SK-N-SH (cell line): ENCODE measurements around the gene ADCY9. TPM values are rescaled to one million over a fixed set of nuclear protein-coding genes. Genes with fewer than 3 reads are reported as not detected.

Experiments used
- CTCF ChIA-PET: fragments of 300-600, 350-600 bp; formaldehyde crosslinking; extraction: SDS; loops from one replicate; lab custom pipeline; 2021; lab: Yijun Ruan, JAX
- POLR2A ChIA-PET: fragments of 350-600 bp; sonication (Branson Sonifier 250); formaldehyde crosslinking; extraction: SDS; loops from one replicate; lab custom pipeline; 2020; ENCODE audit warnings: antibody characterized with exemption, inconsistent platforms; lab: Yijun Ruan, JAX
- DNase-seq: peaks from one replicate; pipeline ENCODE4 v3.0.0; 2012
- H2AFZ ChIP-seq: fragments of 200-600 bp; sonication (generic); 2 replicates; pipeline ENCODE4 v1.8.1; 2016; ENCODE audit warnings: antibody characterized with exemption, mild to moderate bottlenecking, low read depth
- H3F3A ChIP-seq: fragments of 200-600 bp; sonication (generic); replicated peaks from 2 replicates; pipeline ENCODE3; 2016; ENCODE audit warnings: antibody characterized with exemption, mild to moderate bottlenecking; ENCODE audit not compliant: insufficient read depth
- H3K27ac ChIP-seq, 2 experiments: fragments of 200-500 bp in 1 of 2; fragments of 200-600 bp in 1 of 2; sonication (Bioruptor generic) in 1 of 2; sonication (generic), shearing (Covaris generic) in 1 of 2; 2 replicates each; pipeline versions ENCODE4 v1.5.1 to v1.6.1; 2014 to 2016; ENCODE audit warnings: low read depth in 2 of 2, inconsistent platforms in 1 of 2, low read length in 1 of 2, mild to moderate bottlenecking in 1 of 2, mixed read lengths in 1 of 2
- H3K27me3 ChIP-seq: fragments of 200-600 bp; sonication (generic), shearing (Covaris generic); 2 replicates; pipeline ENCODE4 v1.6.1; 2016; ENCODE audit warnings: mixed run types; ENCODE audit not compliant: insufficient read depth
- H3K36me3 ChIP-seq, 2 experiments: fragments of 200-500 bp in 1 of 2; fragments of 200-600 bp in 1 of 2; sonication (Bioruptor generic) in 1 of 2; sonication (generic) in 1 of 2; replicated peaks in 1 of 2; 2 replicates each; pipeline versions ENCODE3 to v1.5.1; 2014 to 2016; ENCODE audit warnings: low read length in 1 of 2, mild to moderate bottlenecking in 1 of 2; ENCODE audit not compliant: insufficient read depth in 2 of 2, control insufficient read depth in 1 of 2
- H3K4me1 ChIP-seq, 2 experiments: fragments of 200-500 bp in 1 of 2; fragments of 200-600 bp in 1 of 2; sonication (Bioruptor generic) in 1 of 2; sonication (generic), shearing (Covaris generic) in 1 of 2; 2 replicates each; pipeline versions ENCODE4 v1.5.1 to v1.6.1; 2014 to 2016; ENCODE audit warnings: low read depth in 1 of 2, low read length in 1 of 2, mixed run types in 1 of 2; ENCODE audit not compliant: insufficient read depth in 2 of 2, control insufficient read depth in 1 of 2
- H3K4me2 ChIP-seq: fragments of 200-600 bp; sonication (generic), shearing (Covaris generic); 2 replicates; pipeline ENCODE4 v1.6.1; 2017; ENCODE audit warnings: mixed run types
- H3K4me3 ChIP-seq, 2 experiments: fragments of 200-500 bp in 1 of 2; fragments of 200-600 bp in 1 of 2; sonication (Bioruptor generic) in 1 of 2; sonication (generic), shearing (Covaris generic) in 1 of 2; 2 replicates each; pipeline versions ENCODE4 v1.5.1 to v1.8.1; 2014 to 2016; ENCODE audit warnings: low read depth in 2 of 2, inconsistent platforms in 1 of 2, low read length in 1 of 2, mild to moderate bottlenecking in 1 of 2, mixed read lengths in 1 of 2, moderate library complexity in 1 of 2
- H3K79me2 ChIP-seq: fragments of 200-600 bp; sonication (generic); 2 replicates; pipeline ENCODE4 v1.8.1; 2017; ENCODE audit warnings: mild to moderate bottlenecking; ENCODE audit not compliant: insufficient read depth
- H3K9ac ChIP-seq: fragments of 200-600 bp; sonication (generic); 2 replicates; pipeline ENCODE4 v1.6.1; 2017; ENCODE audit warnings: mixed run types
- H3K9me2 ChIP-seq: fragments of 200-600 bp; sonication (generic); 2 replicates; pipeline ENCODE4 v1.6.1; 2017; ENCODE audit warnings: mixed run types
- H3K9me3 ChIP-seq: fragments of 200-600 bp; sonication (generic); 2 replicates; pipeline ENCODE4 v1.6.1; 2017; ENCODE audit warnings: mixed run types, mild to moderate bottlenecking, moderate library complexity
- H4K20me1 ChIP-seq: fragments of 200-600 bp; sonication (generic); 2 replicates; pipeline ENCODE4 v1.6.1; 2017; ENCODE audit warnings: mild to moderate bottlenecking, mixed run types; ENCODE audit not compliant: insufficient read depth
- ELF1 ChIP-seq: IDR thresholded peaks from 2 replicates; pipeline ENCODE4 v1.4.0; 2012
- EP300 ChIP-seq, 2 experiments: IDR thresholded peaks; 2 replicates each; pipeline versions ENCODE4 v1.4.0 to v1.6.1; 2012; ENCODE audit warnings: borderline replicate concordance in 1 of 2, low read depth in 1 of 2, low read length in 1 of 2
- FOSL2 ChIP-seq: IDR thresholded peaks from 2 replicates; pipeline ENCODE4 v1.4.0; 2012; ENCODE audit warnings: low read depth, mild to moderate bottlenecking, moderate library complexity, borderline replicate concordance
- FOXJ3 ChIP-seq: sonication (generic); formaldehyde crosslinking; IDR thresholded peaks from 2 replicates; pipeline ENCODE4 v1.5.1; 2020; ENCODE audit warnings: mild to moderate bottlenecking, missing genetic modification reagents
- JUND ChIP-seq: IDR thresholded peaks from 2 replicates; pipeline ENCODE4 v1.4.0; 2012
- NRF1 ChIP-seq: IDR thresholded peaks from 2 replicates; pipeline ENCODE4 v1.6.1; 2012; ENCODE audit warnings: low read depth, mild to moderate bottlenecking, low read length
- RAD21 ChIP-seq: IDR thresholded peaks from 2 replicates; pipeline ENCODE4 v1.6.1; 2012; ENCODE audit warnings: mild to moderate bottlenecking, low read length
- TAF1 ChIP-seq: IDR thresholded peaks from 2 replicates; pipeline ENCODE4 v1.6.1; 2012; ENCODE audit warnings: low read depth, mild to moderate bottlenecking, low read length, moderate library complexity, borderline replicate concordance
- TCF12 ChIP-seq: IDR thresholded peaks from 2 replicates; pipeline ENCODE4 v1.4.0; 2012
- TEAD4 ChIP-seq: IDR thresholded peaks from 2 replicates; pipeline ENCODE4 v1.4.0; 2012; ENCODE audit warnings: mild to moderate bottlenecking, borderline replicate concordance; ENCODE audit not compliant: insufficient read depth
- YY1 ChIP-seq: IDR thresholded peaks from 2 replicates; pipeline ENCODE4 v1.4.0; 2012; ENCODE audit warnings: low read depth, mild to moderate bottlenecking
- WGBS: methylation state at CpG from one replicate; pipeline ENCODE4 v1.1.6; 2017; ENCODE audit warnings: low lambda C conversion rate; 5-methylcytosine and 5-hydroxymethylcytosine counted together
- polyA plus RNA-seq, 3 experiments: library from polyadenylated mRNA; depleted of rRNA; stranded (reverse); fragments of >200 nt; gene quantifications; 2 replicates each; pipeline ENCODE4 v1.2.3, GENCODE V29; 2012
- TF ChIP-seq, protein P1 (sequence below): IDR thresholded peaks from 2 replicates; pipeline ENCODE4 v1.4.0; 2012; ENCODE audit warnings: low read depth, borderline replicate concordance
- TF ChIP-seq, protein P2 (sequence below): fragments of 200-600 bp; sonication (generic); IDR thresholded peaks from 2 replicates; pipeline ENCODE4 v1.6.1; 2017; ENCODE audit warnings: antibody characterized with exemption, mild to moderate bottlenecking, moderate library complexity
- TF ChIP-seq, protein P3 (sequence below): fragments of 150-350 bp; IDR thresholded peaks from 2 replicates; pipeline ENCODE4 v1.6.1; 2017; ENCODE audit warnings: antibody characterized with exemption, low read length, low read depth, borderline replicate concordance
- TF ChIP-seq, protein P4 (sequence below): IDR thresholded peaks from 2 replicates; pipeline ENCODE4 v1.6.1; 2012; ENCODE audit warnings: mild to moderate bottlenecking, low read depth, low read length, moderate library complexity

Gene ADCY9
- polyA plus RNA-seq, 1 of the 3 experiments (the other 2 are of a cell fraction) = 5.2 TPM

DNA sequence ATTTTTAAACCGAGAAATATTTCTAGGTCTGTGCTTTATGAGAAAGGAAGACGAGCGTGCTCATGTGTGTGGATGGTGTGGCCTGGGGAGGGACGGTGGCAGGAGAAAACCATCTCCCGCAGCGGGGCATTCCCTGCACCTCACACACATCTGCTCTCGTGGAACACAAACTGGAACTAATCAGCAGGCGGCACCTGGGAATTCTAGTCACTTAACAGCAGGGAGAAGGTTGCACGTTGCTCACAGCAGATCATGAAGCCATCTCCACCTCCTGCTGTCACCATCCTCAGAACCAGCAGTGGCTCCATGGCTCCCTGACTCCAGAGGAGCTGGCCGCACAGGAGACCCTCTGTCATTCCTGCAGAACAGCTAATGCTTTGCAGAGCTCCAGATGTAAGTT, 35.2 kb downstream of the ADCY9 start:
- Histone ChIP-seq H3K27me3 (no peaks in the 10 kb centered on the region), H3K9me2 (no peaks in the 10 kb centered on the region), H2AFZ (no peak overlapping the region), H3K9ac (no peak overlapping the region), H4K20me1 (no peaks in the 10 kb centered on the region), H3K4me2 (no peak overlapping the region), H3K4me1 (peaks cover 0 to 4% of the 10 kb centered on the region in 2 experiments; a peak in 1 of 4 replicates)
- WGBS = 95% methylated on average over 8 of the region's 10 CpGs
- TF ChIP-seq FOXJ3 (no peak), YY1 (no peak), TEAD4 (no peak), EP300 (IDR thresholded peaks at IDR 0.05; ENCODE audit: borderline replicate concordance in 1 of 2, low read depth in 1 of 2, low read length in 1 of 2) (no peak), TAF1 (no peak), JUND (no peak), TCF12 (no peak), NRF1 (no peak), ELF1 (no peak), RAD21 (no peak), FOSL2 (no peak)
- TF ChIP-seq, protein P1, sequence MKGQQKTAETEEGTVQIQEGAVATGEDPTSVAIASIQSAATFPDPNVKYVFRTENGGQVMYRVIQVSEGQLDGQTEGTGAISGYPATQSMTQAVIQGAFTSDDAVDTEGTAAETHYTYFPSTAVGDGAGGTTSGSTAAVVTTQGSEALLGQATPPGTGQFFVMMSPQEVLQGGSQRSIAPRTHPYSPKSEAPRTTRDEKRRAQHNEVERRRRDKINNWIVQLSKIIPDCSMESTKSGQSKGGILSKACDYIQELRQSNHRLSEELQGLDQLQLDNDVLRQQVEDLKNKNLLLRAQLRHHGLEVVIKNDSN = no peak
- TF ChIP-seq, protein P2, sequence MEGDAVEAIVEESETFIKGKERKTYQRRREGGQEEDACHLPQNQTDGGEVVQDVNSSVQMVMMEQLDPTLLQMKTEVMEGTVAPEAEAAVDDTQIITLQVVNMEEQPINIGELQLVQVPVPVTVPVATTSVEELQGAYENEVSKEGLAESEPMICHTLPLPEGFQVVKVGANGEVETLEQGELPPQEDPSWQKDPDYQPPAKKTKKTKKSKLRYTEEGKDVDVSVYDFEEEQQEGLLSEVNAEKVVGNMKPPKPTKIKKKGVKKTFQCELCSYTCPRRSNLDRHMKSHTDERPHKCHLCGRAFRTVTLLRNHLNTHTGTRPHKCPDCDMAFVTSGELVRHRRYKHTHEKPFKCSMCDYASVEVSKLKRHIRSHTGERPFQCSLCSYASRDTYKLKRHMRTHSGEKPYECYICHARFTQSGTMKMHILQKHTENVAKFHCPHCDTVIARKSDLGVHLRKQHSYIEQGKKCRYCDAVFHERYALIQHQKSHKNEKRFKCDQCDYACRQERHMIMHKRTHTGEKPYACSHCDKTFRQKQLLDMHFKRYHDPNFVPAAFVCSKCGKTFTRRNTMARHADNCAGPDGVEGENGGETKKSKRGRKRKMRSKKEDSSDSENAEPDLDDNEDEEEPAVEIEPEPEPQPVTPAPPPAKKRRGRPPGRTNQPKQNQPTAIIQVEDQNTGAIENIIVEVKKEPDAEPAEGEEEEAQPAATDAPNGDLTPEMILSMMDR = no peak
- TF ChIP-seq, protein P3, sequence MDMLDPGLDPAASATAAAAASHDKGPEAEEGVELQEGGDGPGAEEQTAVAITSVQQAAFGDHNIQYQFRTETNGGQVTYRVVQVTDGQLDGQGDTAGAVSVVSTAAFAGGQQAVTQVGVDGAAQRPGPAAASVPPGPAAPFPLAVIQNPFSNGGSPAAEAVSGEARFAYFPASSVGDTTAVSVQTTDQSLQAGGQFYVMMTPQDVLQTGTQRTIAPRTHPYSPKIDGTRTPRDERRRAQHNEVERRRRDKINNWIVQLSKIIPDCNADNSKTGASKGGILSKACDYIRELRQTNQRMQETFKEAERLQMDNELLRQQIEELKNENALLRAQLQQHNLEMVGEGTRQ = no peak
- TF ChIP-seq, protein P4, sequence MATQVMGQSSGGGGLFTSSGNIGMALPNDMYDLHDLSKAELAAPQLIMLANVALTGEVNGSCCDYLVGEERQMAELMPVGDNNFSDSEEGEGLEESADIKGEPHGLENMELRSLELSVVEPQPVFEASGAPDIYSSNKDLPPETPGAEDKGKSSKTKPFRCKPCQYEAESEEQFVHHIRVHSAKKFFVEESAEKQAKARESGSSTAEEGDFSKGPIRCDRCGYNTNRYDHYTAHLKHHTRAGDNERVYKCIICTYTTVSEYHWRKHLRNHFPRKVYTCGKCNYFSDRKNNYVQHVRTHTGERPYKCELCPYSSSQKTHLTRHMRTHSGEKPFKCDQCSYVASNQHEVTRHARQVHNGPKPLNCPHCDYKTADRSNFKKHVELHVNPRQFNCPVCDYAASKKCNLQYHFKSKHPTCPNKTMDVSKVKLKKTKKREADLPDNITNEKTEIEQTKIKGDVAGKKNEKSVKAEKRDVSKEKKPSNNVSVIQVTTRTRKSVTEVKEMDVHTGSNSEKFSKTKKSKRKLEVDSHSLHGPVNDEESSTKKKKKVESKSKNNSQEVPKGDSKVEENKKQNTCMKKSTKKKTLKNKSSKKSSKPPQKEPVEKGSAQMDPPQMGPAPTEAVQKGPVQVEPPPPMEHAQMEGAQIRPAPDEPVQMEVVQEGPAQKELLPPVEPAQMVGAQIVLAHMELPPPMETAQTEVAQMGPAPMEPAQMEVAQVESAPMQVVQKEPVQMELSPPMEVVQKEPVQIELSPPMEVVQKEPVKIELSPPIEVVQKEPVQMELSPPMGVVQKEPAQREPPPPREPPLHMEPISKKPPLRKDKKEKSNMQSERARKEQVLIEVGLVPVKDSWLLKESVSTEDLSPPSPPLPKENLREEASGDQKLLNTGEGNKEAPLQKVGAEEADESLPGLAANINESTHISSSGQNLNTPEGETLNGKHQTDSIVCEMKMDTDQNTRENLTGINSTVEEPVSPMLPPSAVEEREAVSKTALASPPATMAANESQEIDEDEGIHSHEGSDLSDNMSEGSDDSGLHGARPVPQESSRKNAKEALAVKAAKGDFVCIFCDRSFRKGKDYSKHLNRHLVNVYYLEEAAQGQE = no peak
- TF ChIP-seq, all 33 proteins: peak for 0
- H3F3A ChIP-seq = no peaks in the 10 kb centered on the region
- CTCF ChIA-PET = interaction anchor here (0.9 kb wide), 1 partner anchor 173 kb away, joined by 3 read pairs; no protein-coding TSS in a partner anchor
- no peaks in the 10 kb centered on the region for H3K36me3 ChIP-seq
- H3K79me2 ChIP-seq = no peaks in the 10 kb centered on the region
- no peak for DNase-seq
- no peak overlapping the region for H3K4me3 ChIP-seq
- no peak overlapping the region for H3K27ac ChIP-seq
- POLR2A ChIA-PET = no interaction called here
- H3K9me3 ChIP-seq = no peaks in the 10 kb centered on the region
